Ectodermal cell (in vitro differentiated cells): Measurements from ENCODE around the gene SPTBN4. TPM values are rescaled to one million over a fixed set of nuclear protein-coding genes. Genes with fewer than 3 reads are reported as not detected.

Experiments used
- H3K27ac ChIP-seq: 2 replicates; pipeline ENCODE4 v1.7.0; 2013; ENCODE audit warnings: mild to moderate bottlenecking, low read depth, low read length; ENCODE audit not compliant: insufficient read depth, poor library complexity, severe bottlenecking
- H3K27me3 ChIP-seq: 2 replicates; pipeline ENCODE4 v1.7.0; 2013; ENCODE audit warnings: mild to moderate bottlenecking, low read length; ENCODE audit not compliant: insufficient read depth, control insufficient read depth, poor library complexity, severe bottlenecking
- H3K36me3 ChIP-seq: one replicate; pipeline ENCODE4 v1.7.0; 2013; ENCODE audit warnings: low read length; ENCODE audit not compliant: control insufficient read depth, insufficient read depth
- H3K4me1 ChIP-seq: one replicate; pipeline ENCODE4 v1.7.0; 2013; ENCODE audit warnings: low read length; ENCODE audit not compliant: control insufficient read depth, insufficient read depth
- H3K4me3 ChIP-seq: 2 replicates; pipeline ENCODE4 v1.7.0; 2013; ENCODE audit warnings: low read depth, low read length, control low read depth; ENCODE audit not compliant: insufficient read depth
- H3K9me3 ChIP-seq: 2 replicates; pipeline ENCODE4 v1.7.0; 2013; ENCODE audit warnings: mild to moderate bottlenecking, low read length, moderate library complexity; ENCODE audit not compliant: control insufficient read depth
- WGBS, 2 experiments: methylation state at CpG; one replicate each; pipeline ENCODE4 v1.1.7; 2013; ENCODE audit warnings: missing lambda C conversion rate in 2 of 2; 5-methylcytosine and 5-hydroxymethylcytosine counted together
- polyA plus RNA-seq, 4 experiments: library from polyadenylated mRNA; stranded (reverse); fragments of 50-300 nt; gene quantifications; one replicate each; pipeline ENCODE4 v1.2.3, GENCODE V29; 2013

SPTBN4 gene
- 3.9 TPM for polyA plus RNA-seq (2013, experiment 1 of 4)
- polyA plus RNA-seq (2013, experiment 2 of 4), result 3.7 TPM
- 2.8 TPM for polyA plus RNA-seq (2013, experiment 3 of 4)
- polyA plus RNA-seq (2013, experiment 4 of 4), result 4.3 TPM

- Histone ChIP-seq H3K4me3 (peak within 1 kb of the TSS; percentile 32), H3K9me3 (no peaks in the 10 kb centered on the region), H3K27me3 (peaks cover 44% of the 10 kb centered on the region), H3K36me3 (no peaks in the 10 kb centered on the region), H3K4me1 (peaks cover 4% of the 10 kb centered on the region), H3K27ac (no peak within 1 kb of the TSS)
- 7% methylated on average over 85 to 87 of the region's 87 CpGs for WGBS, 2 experiments
Observed at GRCh38 chr19:40466985-40467734, at the start of gene SPTBN4. Gene SPTBN4 (plus strand): TSS chr19:40467001. CDS start chr19:40472622, 5,621 bp downstream.

- no peaks in the 10 kb centered on the region for H3K36me3 ChIP-seq
- no peaks in the 10 kb centered on the region for H3K27me3 ChIP-seq
- peaks cover 23% of the 10 kb centered on the region for H3K4me1 ChIP-seq
- H3K9me3 ChIP-seq, result no peaks in the 10 kb centered on the region
- no peak overlapping the region for H3K4me3 ChIP-seq
- WGBS, 2 experiments, result 80 to 83% methylated on average over 4 of the region's 4 CpGs
- H3K27ac ChIP-seq, result no peak overlapping the region
Observed at GRCh38 chr19:40417643-40417981, 49.2 kb upstream of the SPTBN4 start.

- Histone ChIP-seq H3K4me3 (no peak overlapping the region), H3K9me3 (no peaks in the 10 kb centered on the region), H3K27me3 (no peaks in the 10 kb centered on the region), H3K4me1 (peaks cover 23% of the 10 kb centered on the region), H3K36me3 (no peaks in the 10 kb centered on the region), H3K27ac (no peak overlapping the region)
- WGBS, 2 experiments, result 90 to 93% methylated on average over 3 of the region's 3 CpGs
Observed at GRCh38 chr19:40418040-40418439, 48.8 kb upstream of the SPTBN4 start.

- 83 to 88% methylated on average over 5 of the region's 5 CpGs for WGBS, 2 experiments
- no peak overlapping the region for H3K27ac ChIP-seq
- no peaks in the 10 kb centered on the region for H3K36me3 ChIP-seq
- no peaks in the 10 kb centered on the region for H3K9me3 ChIP-seq
- peaks cover 24% of the 10 kb centered on the region for H3K4me1 ChIP-seq
- no peaks in the 10 kb centered on the region for H3K27me3 ChIP-seq
- no peak overlapping the region for H3K4me3 ChIP-seq
Observed at GRCh38 chr19:40419066-40419612, 47.7 kb upstream of the SPTBN4 start.

GRCh38 chr19:40419780-40420179 lies 47.0 kb upstream of the SPTBN4 start:
- Histone ChIP-seq H3K36me3 (no peaks in the 10 kb centered on the region), H3K9me3 (no peaks in the 10 kb centered on the region), H3K27me3 (no peaks in the 10 kb centered on the region), H3K27ac (no peak overlapping the region), H3K4me1 (peaks cover 26% of the 10 kb centered on the region), H3K4me3 (no peak overlapping the region)
- WGBS, 2 experiments, result 93 to 96% methylated on average over 5 of the region's 5 CpGs

GRCh38 chr19:40420451-40420765 lies 46.4 kb upstream of the SPTBN4 start:
- Histone ChIP-seq H3K4me1 (peaks cover 22% of the 10 kb centered on the region), H3K4me3 (peak overlapping the region; percentile 38), H3K36me3 (no peaks in the 10 kb centered on the region), H3K27ac (no peak overlapping the region), H3K9me3 (no peaks in the 10 kb centered on the region), H3K27me3 (no peaks in the 10 kb centered on the region)
- WGBS, 2 experiments, result 65 to 67% methylated on average over 13 of the region's 14 CpGs

- Histone ChIP-seq H3K9me3 (no peaks in the 10 kb centered on the region), H3K27ac (peak overlapping the region; percentile 89), H3K27me3 (no peaks in the 10 kb centered on the region), H3K4me3 (peak overlapping the region; percentile 38), H3K4me1 (peaks cover 22% of the 10 kb centered on the region), H3K36me3 (no peaks in the 10 kb centered on the region)
- 5% methylated on average over 56 of the region's 56 CpGs for WGBS, 2 experiments
Observed at GRCh38 chr19:40420766-40421765, 45.7 kb upstream of the SPTBN4 start.

GRCh38 chr19:40421993-40422747 lies 44.6 kb upstream of the SPTBN4 start:
- WGBS, 2 experiments, result 91 to 94% methylated on average over 15 to 16 of the region's 16 CpGs
- Histone ChIP-seq H3K4me3 (no peak overlapping the region), H3K27me3 (no peaks in the 10 kb centered on the region), H3K9me3 (no peaks in the 10 kb centered on the region), H3K4me1 (peaks cover 18% of the 10 kb centered on the region), H3K36me3 (no peaks in the 10 kb centered on the region), H3K27ac (no peak overlapping the region)

- Histone ChIP-seq H3K4me1 (peaks cover 13% of the 10 kb centered on the region), H3K36me3 (no peaks in the 10 kb centered on the region), H3K27ac (no peak overlapping the region), H3K4me3 (no peak overlapping the region), H3K27me3 (no peaks in the 10 kb centered on the region), H3K9me3 (no peaks in the 10 kb centered on the region)
- 94% methylated on average over 31 of the region's 31 CpGs for whole genome bisulfite sequencing, 2 experiments
Observed at GRCh38 chr19:40422748-40423566, 43.8 kb upstream of the SPTBN4 start.
